GM18907 (cell line): ENCODE results near the gene KPNA1.

Experiments used
- ATAC-seq: cut with Tn5 transposase; IDR thresholded peaks from one replicate; pipeline ENCODE4 v1.9.1; 2021; ENCODE audit warnings: mild to moderate bottlenecking, moderate library complexity; ENCODE audit not compliant: unreplicated experiment

The KPNA1 gene

GRCh38 chr3:122389197-122389596 lies 125.5 kb downstream of the KPNA1 start:
- no peak for ATAC-seq

GRCh38 chr3:122387709-122388108 lies 127.0 kb downstream of the KPNA1 start:
- ATAC-seq: no peak

- ATAC-seq: peak; percentile 93
Measured at GRCh38 chr3:122383771-122384697, 130.7 kb downstream of the KPNA1 start, which contains the start of gene FAM162A. Gene FAM162A, plus strand, starts transcription at chr3:122384182. Its CDS starts 84 bp downstream, at chr3:122384266.

- peak; percentile 47 for ATAC-seq
Measured at GRCh38 chr3:122382888-122383666, 131.7 kb downstream of the KPNA1 start, which contains the start of gene MIX23. Gene MIX23, minus strand, starts transcription at chr3:122383231. Its CDS starts 7 bp downstream, at chr3:122383224.

GRCh38 chr3:122377975-122378374 lies 136.8 kb downstream of the KPNA1 start:
- no peak for ATAC-seq

- no peak for ATAC-seq
Measured at GRCh38 chr3:122374034-122374433, 140.7 kb downstream of the KPNA1 start.
